ENCODE results near the gene ZNF184. TPM values are rescaled to one million over a fixed set of nuclear protein-coding genes. Genes with fewer than 3 reads are reported as not detected.

Gene ZNF184
- total RNA-seq, 4 donors from 2014 or later: 5.0 to 9.0 (median 8.5) TPM

- 2 to 4% methylated on average over 19 of the region's 21 CpGs for WGBS, 2 donors (ENCODE audit: low coverage in 1 of 2)
- no peaks in the 10 kb centered on the region for H3K9me3 ChIP-seq
- peak overlapping the region in 3 of 4 donors; percentile 20 to 32 (median 29) for H3K27ac ChIP-seq
These were observed 30.6 kb upstream of the ZNF184 start for GRCh38 chr6:27503436-27504030.

GRCh38 chr6:27502508-27503435 lies 29.9 kb upstream of the ZNF184 start:
- H3K9me3 ChIP-seq: no peaks in the 10 kb centered on the region
- peaks cover 40% of the 10 kb centered on the region for H3K27me3 ChIP-seq
- peak; percentile 54 for ATAC-seq
- TF ChIP-seq EP300 (IDR thresholded peaks at IDR 0.05) (no peak), POLR2AphosphoS5 (IDR thresholded peaks at IDR 0.05) (no peak), POLR2A (IDR thresholded peaks at IDR 0.05) (no peak)
- H3K27ac ChIP-seq: peak overlapping the region in 3 of 4 donors; percentile 20 to 32 (median 29)
- H3K4me1 ChIP-seq: peaks cover 0 to 19% (median 2%) of the 10 kb centered on the region in 3 donors
- WGBS, 2 donors (ENCODE audit: low coverage in 1 of 2): 2% methylated on average over 24 to 30 of the region's 33 CpGs
- peak overlapping the region; percentile 25 to 46 for H3K4me3 ChIP-seq
- H3K36me3 ChIP-seq: no peaks in the 10 kb centered on the region

More at GRCh38 chr6:27503436-27504030, 30.6 kb upstream of the ZNF184 start:
- H3K36me3 ChIP-seq: no peaks in the 10 kb centered on the region
- TF ChIP-seq EP300 (IDR thresholded peaks at IDR 0.05) (no peak), POLR2AphosphoS5 (IDR thresholded peaks at IDR 0.05) (no peak), POLR2A (IDR thresholded peaks at IDR 0.05) (no peak), CTCF (IDR thresholded peaks at IDR 0.05) (no peak)
- peaks cover 0 to 19% (median 2%) of the 10 kb centered on the region in 3 donors for H3K4me1 ChIP-seq
- H3K27me3 ChIP-seq: peaks cover 37% of the 10 kb centered on the region
- peak; percentile 72 for ATAC-seq
- peak overlapping the region; percentile 25 to 46 for H3K4me3 ChIP-seq

GRCh38 chr6:27501187-27501586 lies 28.3 kb upstream of the ZNF184 start:
- ATAC-seq: no peak
- peaks cover 0 to 19% (median 2%) of the 10 kb centered on the region in 3 donors for H3K4me1 ChIP-seq
- H3K27ac ChIP-seq: no peak overlapping the region
- TF ChIP-seq EP300 (IDR thresholded peaks at IDR 0.05) (no peak), POLR2AphosphoS5 (IDR thresholded peaks at IDR 0.05) (no peak), POLR2A (IDR thresholded peaks at IDR 0.05) (no peak), CTCF (IDR thresholded peaks at IDR 0.05) (no peak)
- H3K9me3 ChIP-seq: no peaks in the 10 kb centered on the region
- H3K36me3 ChIP-seq: no peaks in the 10 kb centered on the region
- no peak overlapping the region for H3K4me3 ChIP-seq
- peaks cover 56% of the 10 kb centered on the region for H3K27me3 ChIP-seq
- 63 to 72% methylated on average over 2 of the region's 2 CpGs for WGBS, 2 donors (ENCODE audit: low coverage in 1 of 2)

DNA sequence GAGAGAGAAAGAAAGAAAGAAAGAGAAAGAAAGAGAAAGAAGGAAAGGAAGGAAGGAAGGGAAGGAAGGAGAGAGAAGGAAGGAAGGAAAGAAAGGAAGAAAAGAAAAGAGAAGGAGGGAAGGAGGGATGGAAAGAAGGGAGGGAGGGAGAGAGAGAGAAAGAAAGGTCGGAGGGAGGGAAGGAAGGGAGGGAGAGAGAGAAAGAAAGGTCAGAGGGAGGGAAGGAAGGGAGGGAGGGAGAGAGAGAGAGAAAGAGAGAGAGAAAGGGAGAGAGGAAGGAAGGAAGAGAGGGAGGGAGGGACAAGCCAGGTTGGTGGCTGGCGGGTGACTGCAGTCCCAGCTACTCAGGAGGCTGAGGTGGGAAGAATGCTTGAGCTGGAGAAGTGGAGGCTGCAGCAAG lies 27.3 kb upstream of the ZNF184 start:
- no peak for TF ChIP-seq CTCF (IDR thresholded peaks at IDR 0.05)
- TF ChIP-seq EP300 (IDR thresholded peaks at IDR 0.05): no peak
- no peak for TF ChIP-seq POLR2A (IDR thresholded peaks at IDR 0.05)
- TF ChIP-seq POLR2AphosphoS5 (IDR thresholded peaks at IDR 0.05): no peak
- H3K27me3 ChIP-seq: peaks cover 66% of the 10 kb centered on the region
- WGBS, 2 donors (ENCODE audit: low coverage in 1 of 2): 18 to 23% methylated on average over 2 of the region's 2 CpGs
- no peaks in the 10 kb centered on the region for H3K36me3 ChIP-seq
- no peak for ATAC-seq
- H3K9me3 ChIP-seq: no peaks in the 10 kb centered on the region
- no peak overlapping the region for H3K27ac ChIP-seq
- H3K4me1 ChIP-seq: peaks cover 0 to 27% (median 2%) of the 10 kb centered on the region in 3 donors
- no peak overlapping the region for H3K4me3 ChIP-seq

- peaks cover 77% of the 10 kb centered on the region for H3K27me3 ChIP-seq
- peak; percentile 10 for TF ChIP-seq POLR2AphosphoS5 (IDR thresholded peaks at IDR 0.05)
- TF ChIP-seq EP300 (IDR thresholded peaks at IDR 0.05): no peak
- ATAC-seq: peak; percentile 31
These were observed 22.7 kb upstream of the ZNF184 start for GRCh38 chr6:27495386-27496135.

More at GRCh38 chr6:27495386-27496135, 22.7 kb upstream of the ZNF184 start:
- peak overlapping the region; percentile 22 to 48 for H3K4me3 ChIP-seq
- H3K4me1 ChIP-seq: peaks cover 0 to 10% (median 0%) of the 10 kb centered on the region in 3 donors
- peak overlapping the region in 1 of 4 donors; percentile 38 for H3K27ac ChIP-seq
- no peaks in the 10 kb centered on the region for H3K9me3 ChIP-seq
- no peaks in the 10 kb centered on the region for H3K36me3 ChIP-seq
- WGBS, 2 donors (ENCODE audit: low coverage in 1 of 2): 2 to 5% methylated on average over 18 to 26 of the region's 34 CpGs

All from gastroesophageal sphincter (tissue), 4 donors.